HG02678 (cell line): Measurements from ENCODE around the gene N4BP2L1.

Experiments
- ATAC-seq: cut with Tn5 transposase; IDR thresholded peaks from one replicate; pipeline ENCODE4 v1.9.1; 2021; ENCODE audit warnings: mild to moderate bottlenecking, moderate library complexity; ENCODE audit not compliant: unreplicated experiment

Gene N4BP2L1

GRCh38 chr13:32427852-32428580 lies at the start of gene N4BP2L1:
TSS of gene N4BP2L1 (minus strand) at chr13:32428130. CDS start at chr13:32428082, 48 bp downstream.
- ATAC-seq = peak; percentile 72

GRCh38 chr13:32476892-32477291 lies 49.0 kb upstream of the N4BP2L1 start:
- ATAC-seq = no peak

- ATAC-seq = no peak
Measured at GRCh38 chr13:32476021-32476731, 48.2 kb upstream of the N4BP2L1 start.

GRCh38 chr13:32474999-32475792 lies 47.3 kb upstream of the N4BP2L1 start:
- ATAC-seq = no peak

- ATAC-seq = no peak
Measured at GRCh38 chr13:32473650-32474049, 45.7 kb upstream of the N4BP2L1 start.

- peak; percentile 87 for ATAC-seq
Measured at GRCh38 chr13:32472194-32472621, 44.3 kb upstream of the N4BP2L1 start.

- no peak for ATAC-seq
Measured at GRCh38 chr13:32471187-32471922, 43.4 kb upstream of the N4BP2L1 start.

GRCh38 chr13:32468502-32469142 lies 40.7 kb upstream of the N4BP2L1 start:
- no peak for ATAC-seq

GRCh38 chr13:32456591-32456990 lies 28.7 kb upstream of the N4BP2L1 start:
- ATAC-seq = no peak

GRCh38 chr13:32455594-32455903 lies 27.6 kb upstream of the N4BP2L1 start:
- ATAC-seq = no peak

- no peak for ATAC-seq
Measured at GRCh38 chr13:32454886-32455593, 27.1 kb upstream of the N4BP2L1 start.

- ATAC-seq = no peak
Measured at GRCh38 chr13:32453981-32454380, 26.1 kb upstream of the N4BP2L1 start.

GRCh38 chr13:32448972-32449371 lies 21.0 kb upstream of the N4BP2L1 start:
- ATAC-seq = no peak

- ATAC-seq = no peak
Measured at GRCh38 chr13:32447894-32448623, 20.1 kb upstream of the N4BP2L1 start.

- no peak for ATAC-seq
Measured at GRCh38 chr13:32446773-32447465, 19.0 kb upstream of the N4BP2L1 start.

- no peak for ATAC-seq
Measured at GRCh38 chr13:32446220-32446619, 18.3 kb upstream of the N4BP2L1 start.

GRCh38 chr13:32445461-32445860 lies 17.5 kb upstream of the N4BP2L1 start:
- ATAC-seq = no peak

- peak; percentile 70 for ATAC-seq
Measured at GRCh38 chr13:32443111-32443510, 15.2 kb upstream of the N4BP2L1 start.

GRCh38 chr13:32438871-32439270 lies 10.9 kb upstream of the N4BP2L1 start:
- ATAC-seq = no peak
